Activated naive CD4-positive, alpha-beta T cell treated with anti-CD3 and anti-CD28 coated beads, Interleukin-2, amount 50 U/mL, for 72 hours (primary cell): ENCODE data around the gene CFHR5. TPM values are rescaled to one million over a fixed set of nuclear protein-coding genes. Genes with fewer than 3 reads are reported as not detected.

Experiments
- total RNA-seq, 2 donors: library from RNA; stranded (reverse); gene quantifications; one replicate each; pipeline ENCODE4 v1.2.3, GENCODE V29; 2022

Gene CFHR5
- total RNA-seq, 2 donors from 2014 or later: not detected

Other genes with a start within 250 kb of the CFHR5 start
- not detected for gene CFHR3, start 202.7 kb upstream of the CFHR5 start, total RNA-seq
- gene CFHR1, start 157.8 kb upstream of the CFHR5 start, total RNA-seq: not detected
- gene CFHR4, start 89.5 kb upstream of the CFHR5 start, total RNA-seq: not detected
- not detected for gene CFHR2, start 33.8 kb upstream of the CFHR5 start, total RNA-seq
- not detected for gene F13B, start 89.7 kb downstream of the CFHR5 start, total RNA-seq
- gene ASPM, start 169.1 kb downstream of the CFHR5 start, total RNA-seq: 10 to 100 TPM; 37.1 to 49.3 TPM
- gene ZBTB41, start 223.7 kb downstream of the CFHR5 start, total RNA-seq: 10 to 100 TPM in 1 of 2 donors, 1 to 10 TPM in 1; 5.8 to 13.0 TPM